ENCODE measurements around the gene RASAL2. TPM values are rescaled to one million over a fixed set of nuclear protein-coding genes. Genes with fewer than 3 reads are reported as not detected.

Gene RASAL2
- total and polyA plus RNA-seq, 2 of the 4 experiments (the other 2 are of a cell fraction): 13.1 to 20.6 TPM

GRCh38 chr1:178451529-178451928, 357.6 kb downstream of the RASAL2 start:
- CTCF ChIA-PET: interaction anchor here (0.8 kb wide), 1 partner anchor 151 kb away, joined by 3 read pairs; no protein-coding TSS in a partner anchor
- dilution Hi-C loops (cut with HindIII; ENCODE audit: low sequenced_read_pairs, unreplicated experiment): no loop called here

More at GRCh38 chr1:178451529-178451928, 357.6 kb downstream of the RASAL2 start:
- Histone ChIP-seq H2AK9ac (replicated peaks; ENCODE audit: low read depth, low read length, poor library complexity) (no peak overlapping the region), H3K36me3 (ENCODE audit: control insufficient read depth, insufficient read depth, low read length) (0 out of 2 replicates have a peak, but pooled peaks cover 2% of the 10 kb centered on the region), H3K4me2 (ENCODE audit: low read depth, low read length) (peak overlapping the region; percentile 65; the same call in 1 of the 2 replicates), H2BK120ac (ENCODE audit: low read depth, low read length) (peak overlapping the region; percentile 30; the same call in 1 of the 2 replicates), H4K91ac (ENCODE audit: insufficient read depth, low read depth, low read length) (no peak overlapping the region), H3K56ac (ENCODE audit: extremely low read depth, insufficient read depth, low read length) (peak overlapping the region; percentile 18; the same call in 1 of the 2 replicates), H3K27ac (ENCODE audit: insufficient read depth, low read length) (no peak overlapping the region), H4K8ac (ENCODE audit: low read depth in 2 of 2, low read length in 2 of 2) (peak overlapping the region in 1 of 2 experiments; percentile 11; a peak in 1 of 4 replicates), H2BK5ac (ENCODE audit: low read depth, low read length, poor library complexity, severe bottlenecking) (peak overlapping the region; percentile 93), H3K9me1 (ENCODE audit: insufficient read depth, low read length) (peaks cover 4% of the 10 kb centered on the region; the same call in 1 of the 2 replicates), H3K9ac (ENCODE audit: low read depth, low read length) (no peak overlapping the region), H2AK5ac (ENCODE audit: low read depth, low read length) (no peak overlapping the region), H2BK20ac (ENCODE audit: low read depth, low read length) (peak overlapping the region; percentile 1; the same call in 1 of the 2 replicates), H3K27me3 (ENCODE audit: control insufficient read depth, insufficient read depth, low read length) (no peaks in the 10 kb centered on the region), H3K4ac (ENCODE audit: low read depth, low read length) (no peak overlapping the region), H2BK15ac (ENCODE audit: low read depth, low read length) (no peak overlapping the region), H3K4me3 (ENCODE audit: insufficient read depth, low read depth, low read length) (no peak overlapping the region), H3K18ac (ENCODE audit: low read depth, low read length) (0 out of 2 replicates have a peak overlapping the region, but pooled peaks have one; percentile 8), H3K14ac (replicated peaks; ENCODE audit: low read depth, low read length) (no peak overlapping the region), H3K23ac (ENCODE audit: low read depth, low read length) (peak overlapping the region; percentile 18; the same call in 1 of the 2 replicates), H4K20me1 (ENCODE audit: insufficient read depth, low read length) (no peaks in the 10 kb centered on the region), H3K79me1 (ENCODE audit: low read depth in 1 of 2, low read length in 2 of 2) (peaks cover 0 to 5% of the 10 kb centered on the region in 2 experiments; a peak in 1 of 4 replicates), H3K4me1 (ENCODE audit: control insufficient read depth, insufficient read depth, low read length) (peaks cover 4% of the 10 kb centered on the region), H2AFZ (replicated peaks; ENCODE audit: low read length, poor library complexity) (no peak overlapping the region), H4K5ac (ENCODE audit: low read depth, low read length) (no peak overlapping the region), H3K9me3 (ENCODE audit: control insufficient read depth, insufficient read depth, low read length) (no peaks in the 10 kb centered on the region)
- no TSS peak for BruUV-seq (replicated peaks)
- intact Hi-C loops (cut with micrococcal nuclease) (loop anchor here (5.0 kb wide), 1 partner anchor 34 kb away; no protein-coding TSS in a partner anchor), in situ Hi-C loops (cut with MboI; ENCODE audit: low sequenced_read_pairs) (no loop called here)
- POLR2A ChIA-PET (ENCODE audit: unreplicated experiment): no interaction called here
- peak; percentile 80 for DNase-seq
- TF ChIP-seq CEBPB (IDR thresholded peaks at IDR 0.05; ENCODE audit: low read depth, low read length) (no peak), RAD21 (IDR thresholded peaks at IDR 0.05; ENCODE audit: low read length) (no peak), MAFK (IDR thresholded peaks at IDR 0.05; ENCODE audit: low read depth, low read length) (peak; percentile 87), RCOR1 (IDR thresholded peaks at IDR 0.05; ENCODE audit: insufficient replicate concordance, low read length) (no peak), CHD1 (IDR thresholded peaks at IDR 0.05; ENCODE audit: low read depth, low read length) (no peak), USF2 (IDR thresholded peaks at IDR 0.05; ENCODE audit: low read depth, low read length) (no peak), CTCF (conservative IDR thresholded peaks at IDR 0.05; ENCODE audit: low read depth, low read length) (no peak), SMC3 (IDR thresholded peaks at IDR 0.05; ENCODE audit: low read depth, low read length) (no peak), NFE2L2 (IDR thresholded peaks at IDR 0.05; ENCODE audit: low read depth, low read length) (no peak)
- ATAC-seq (ENCODE audit: low read depth): peak; percentile 94
- no CpG with 5 or more reads among the region's 3 CpGs for WGBS, 2 experiments (ENCODE audit: extremely low coverage in 2 of 2, insufficient read length in 1 of 2)
